Measurements from ENCODE around the gene ELN. TPM values are rescaled to one million over a fixed set of nuclear protein-coding genes. Genes with fewer than 3 reads are reported as not detected.

ELN gene
- polyA plus RNA-seq, 4 donors: 1.3 to 87.5 (median 13.2) TPM

GRCh38 chr7:74063223-74063641 is 35.3 kb downstream of the ELN start:
- no peak for FAIRE-seq
- Histone ChIP-seq H3K27ac (ENCODE audit: low read depth in 1 of 3, low read length in 2 of 3) (no peak overlapping the region), H3K27me3 (ENCODE audit: control insufficient read depth in 3 of 3, insufficient read depth in 3 of 3, low read length in 3 of 3) (no peaks in the 10 kb centered on the region), H3K36me3 (ENCODE audit: control insufficient read depth in 3 of 3, insufficient read depth in 2 of 3, low read depth in 1 of 3, low read length in 3 of 3) (peaks cover 0 to 32% (median 0%) of the 10 kb centered on the region in 3 donors), H3K9me3 (ENCODE audit: control insufficient read depth in 2 of 2, insufficient read depth in 1 of 2, low read depth in 1 of 2, low read length in 1 of 2) (no peaks in the 10 kb centered on the region), H3K4me3 (ENCODE audit: low read depth in 1 of 3, low read length in 3 of 3) (no peak overlapping the region), H3K4me1 (ENCODE audit: control insufficient read depth in 3 of 3, insufficient read depth in 2 of 3, low read depth in 1 of 3, low read length in 2 of 3) (peaks cover 0 to 10% (median 5%) of the 10 kb centered on the region in 3 donors)
- 91 to 95% (median 91%) methylated on average over 14 of the region's 14 CpGs for WGBS, 3 donors
- no peak for DNase-seq

- Histone ChIP-seq H3K9me3 (ENCODE audit: control insufficient read depth in 2 of 2, insufficient read depth in 1 of 2, low read depth in 1 of 2, low read length in 1 of 2) (no peaks in the 10 kb centered on the region), H3K27ac (ENCODE audit: low read depth in 1 of 3, low read length in 2 of 3) (no peak overlapping the region), H3K27me3 (ENCODE audit: control insufficient read depth in 3 of 3, insufficient read depth in 3 of 3, low read length in 3 of 3) (no peaks in the 10 kb centered on the region), H3K4me3 (ENCODE audit: low read depth in 1 of 3, low read length in 3 of 3) (no peak overlapping the region), H3K36me3 (ENCODE audit: control insufficient read depth in 3 of 3, insufficient read depth in 2 of 3, low read depth in 1 of 3, low read length in 3 of 3) (peaks cover 0 to 30% (median 0%) of the 10 kb centered on the region in 3 donors), H3K4me1 (ENCODE audit: control insufficient read depth in 3 of 3, insufficient read depth in 2 of 3, low read depth in 1 of 3, low read length in 2 of 3) (peaks cover 0 to 10% (median 5%) of the 10 kb centered on the region in 3 donors)
- FAIRE-seq (no peak), DNase-seq (no peak)
- 91 to 94% (median 93%) methylated on average over 12 of the region's 12 CpGs for WGBS, 3 donors
Observed at GRCh38 chr7:74063646-74064045, 35.7 kb downstream of the ELN start.

- WGBS, 3 donors: 87 to 91% (median 87%) methylated on average over 4 of the region's 4 CpGs
- peaks cover 0 to 27% (median 0%) of the 10 kb centered on the region in 3 donors for H3K36me3 ChIP-seq (ENCODE audit: control insufficient read depth in 3 of 3, insufficient read depth in 2 of 3, low read depth in 1 of 3, low read length in 3 of 3)
- H3K4me1 ChIP-seq (ENCODE audit: control insufficient read depth in 3 of 3, insufficient read depth in 2 of 3, low read depth in 1 of 3, low read length in 2 of 3): peaks cover 0 to 7% (median 5%) of the 10 kb centered on the region in 3 donors
- no peaks in the 10 kb centered on the region for H3K27me3 ChIP-seq (ENCODE audit: control insufficient read depth in 3 of 3, insufficient read depth in 3 of 3, low read length in 3 of 3)
- FAIRE-seq (no peak), DNase-seq (no peak)
- H3K4me3 ChIP-seq (ENCODE audit: low read depth in 1 of 3, low read length in 3 of 3): no peak overlapping the region
- no peak overlapping the region for H3K27ac ChIP-seq (ENCODE audit: low read depth in 1 of 3, low read length in 2 of 3)
- H3K9me3 ChIP-seq (ENCODE audit: control insufficient read depth in 2 of 2, insufficient read depth in 1 of 2, low read depth in 1 of 2, low read length in 1 of 2): no peaks in the 10 kb centered on the region
Observed at GRCh38 chr7:74064696-74065095, 36.7 kb downstream of the ELN start.

DNA sequence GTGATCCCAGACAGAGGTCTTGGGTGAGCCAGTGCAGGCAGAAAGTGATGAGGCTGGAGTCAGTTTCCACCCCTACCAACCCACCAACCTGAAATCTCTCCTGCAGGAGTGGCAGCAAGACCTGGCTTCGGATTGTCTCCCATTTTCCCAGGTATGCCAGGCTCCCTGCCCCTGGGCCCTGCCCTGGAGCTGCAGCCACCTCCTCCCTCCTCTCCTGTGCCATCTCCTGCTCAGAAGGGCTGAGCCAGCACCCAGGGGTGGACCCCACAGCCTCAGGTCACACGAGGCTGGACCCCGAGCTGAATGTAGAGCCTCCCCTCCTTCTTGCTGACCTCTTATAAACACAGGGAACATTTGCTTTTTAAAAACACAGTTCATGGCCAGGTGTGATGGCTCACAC is 38.7 kb downstream of the ELN start:
- Histone ChIP-seq H3K4me3 (ENCODE audit: low read depth in 1 of 3, low read length in 3 of 3) (no peak overlapping the region), H3K27me3 (ENCODE audit: control insufficient read depth in 3 of 3, insufficient read depth in 3 of 3, low read length in 3 of 3) (no peaks in the 10 kb centered on the region), H3K9me3 (ENCODE audit: control insufficient read depth in 2 of 2, insufficient read depth in 1 of 2, low read depth in 1 of 2, low read length in 1 of 2) (no peaks in the 10 kb centered on the region), H3K36me3 (ENCODE audit: control insufficient read depth in 3 of 3, insufficient read depth in 2 of 3, low read depth in 1 of 3, low read length in 3 of 3) (peaks cover 0 to 17% (median 0%) of the 10 kb centered on the region in 3 donors), H3K27ac (ENCODE audit: low read depth in 1 of 3, low read length in 2 of 3) (no peak overlapping the region), H3K4me1 (ENCODE audit: control insufficient read depth in 3 of 3, insufficient read depth in 2 of 3, low read depth in 1 of 3, low read length in 2 of 3) (peaks cover 0 to 5% (median 3%) of the 10 kb centered on the region in 3 donors)
- FAIRE-seq (no peak), DNase-seq (no peak)
- WGBS, 3 donors: 79 to 92% (median 84%) methylated on average over 3 of the region's 3 CpGs

GRCh38 chr7:74068378-74069085 is 40.6 kb downstream of the ELN start:
- no peak overlapping the region for H3K27ac ChIP-seq (ENCODE audit: low read depth in 1 of 3, low read length in 2 of 3)
- no peaks in the 10 kb centered on the region for H3K9me3 ChIP-seq (ENCODE audit: control insufficient read depth in 2 of 2, insufficient read depth in 1 of 2, low read depth in 1 of 2, low read length in 1 of 2)
- no peak overlapping the region for H3K4me3 ChIP-seq (ENCODE audit: low read depth in 1 of 3, low read length in 3 of 3)
- DNase-seq (no peak), FAIRE-seq (no peak)
- 82 to 84% (median 84%) methylated on average over 19 to 20 of the region's 20 CpGs for WGBS, 3 donors
- H3K36me3 ChIP-seq (ENCODE audit: control insufficient read depth in 3 of 3, insufficient read depth in 2 of 3, low read depth in 1 of 3, low read length in 3 of 3): peaks cover 0 to 9% (median 0%) of the 10 kb centered on the region in 3 donors
- H3K27me3 ChIP-seq (ENCODE audit: control insufficient read depth in 3 of 3, insufficient read depth in 3 of 3, low read length in 3 of 3): no peaks in the 10 kb centered on the region
- no peaks in the 10 kb centered on the region for H3K4me1 ChIP-seq (ENCODE audit: control insufficient read depth in 3 of 3, insufficient read depth in 2 of 3, low read depth in 1 of 3, low read length in 2 of 3)

DNA sequence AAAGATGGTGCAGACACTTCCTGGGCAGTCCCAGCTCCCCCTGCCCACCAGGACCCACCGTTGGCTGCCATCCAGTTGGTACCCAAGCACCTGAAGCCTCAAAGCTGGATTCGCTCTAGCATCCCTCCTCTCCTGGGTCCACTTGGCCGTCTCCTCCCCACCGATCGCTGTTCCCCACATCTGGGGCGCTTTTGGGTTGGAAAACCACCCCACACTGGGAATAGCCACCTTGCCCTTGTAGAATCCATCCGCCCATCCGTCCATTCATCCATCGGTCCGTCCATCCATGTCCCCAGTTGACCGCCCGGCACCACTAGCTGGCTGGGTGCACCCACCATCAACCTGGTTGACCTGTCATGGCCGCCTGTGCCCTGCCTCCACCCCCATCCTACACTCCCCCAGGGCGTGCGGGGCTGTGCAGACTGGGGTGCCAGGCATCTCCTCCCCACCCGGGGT is 41.1 kb downstream of the ELN start:
- no peaks in the 10 kb centered on the region for H3K4me1 ChIP-seq (ENCODE audit: control insufficient read depth in 3 of 3, insufficient read depth in 2 of 3, low read depth in 1 of 3, low read length in 2 of 3)
- no peaks in the 10 kb centered on the region for H3K27me3 ChIP-seq (ENCODE audit: control insufficient read depth in 3 of 3, insufficient read depth in 3 of 3, low read length in 3 of 3)
- H3K9me3 ChIP-seq (ENCODE audit: control insufficient read depth in 2 of 2, insufficient read depth in 1 of 2, low read depth in 1 of 2, low read length in 1 of 2): no peaks in the 10 kb centered on the region
- FAIRE-seq (no peak), DNase-seq (no peak)
- no peak overlapping the region for H3K4me3 ChIP-seq (ENCODE audit: low read depth in 1 of 3, low read length in 3 of 3)
- H3K27ac ChIP-seq (ENCODE audit: low read depth in 1 of 3, low read length in 2 of 3): no peak overlapping the region
- WGBS, 3 donors: 86 to 90% (median 88%) methylated on average over 14 to 16 of the region's 16 CpGs
- peaks cover 0 to 7% (median 0%) of the 10 kb centered on the region in 3 donors for H3K36me3 ChIP-seq (ENCODE audit: control insufficient read depth in 3 of 3, insufficient read depth in 2 of 3, low read depth in 1 of 3, low read length in 3 of 3)

- no peak for FAIRE-seq
Observed at GRCh38 chr7:74069790-74070618, 42.0 kb downstream of the ELN start.

GRCh38 chr7:74070619-74070921 is 42.6 kb downstream of the ELN start:
- DNase-seq (no peak), FAIRE-seq (no peak)
- H3K27me3 ChIP-seq (ENCODE audit: control insufficient read depth in 3 of 3, insufficient read depth in 3 of 3, low read length in 3 of 3): no peaks in the 10 kb centered on the region

More at GRCh38 chr7:74069790-74070618, 42.0 kb downstream of the ELN start:
- WGBS, 3 donors: 72 to 76% (median 76%) methylated on average over 10 to 11 of the region's 11 CpGs
- H3K4me3 ChIP-seq (ENCODE audit: low read depth in 1 of 3, low read length in 3 of 3): no peak overlapping the region
- DNase-seq: no peak
- peaks cover 0 to 7% (median 0%) of the 10 kb centered on the region in 3 donors for H3K36me3 ChIP-seq (ENCODE audit: control insufficient read depth in 3 of 3, insufficient read depth in 2 of 3, low read depth in 1 of 3, low read length in 3 of 3)
- no peaks in the 10 kb centered on the region for H3K4me1 ChIP-seq (ENCODE audit: control insufficient read depth in 3 of 3, insufficient read depth in 2 of 3, low read depth in 1 of 3, low read length in 2 of 3)
- H3K27me3 ChIP-seq (ENCODE audit: control insufficient read depth in 3 of 3, insufficient read depth in 3 of 3, low read length in 3 of 3): no peaks in the 10 kb centered on the region
- H3K27ac ChIP-seq (ENCODE audit: low read depth in 1 of 3, low read length in 2 of 3): no peak overlapping the region
- H3K9me3 ChIP-seq (ENCODE audit: control insufficient read depth in 2 of 2, insufficient read depth in 1 of 2, low read depth in 1 of 2, low read length in 1 of 2): no peaks in the 10 kb centered on the region

More at GRCh38 chr7:74070619-74070921, 42.6 kb downstream of the ELN start:
- Histone ChIP-seq H3K4me3 (ENCODE audit: low read depth in 1 of 3, low read length in 3 of 3) (no peak overlapping the region), H3K36me3 (ENCODE audit: control insufficient read depth in 3 of 3, insufficient read depth in 2 of 3, low read depth in 1 of 3, low read length in 3 of 3) (peaks cover 0 to 7% (median 0%) of the 10 kb centered on the region in 3 donors), H3K9me3 (ENCODE audit: control insufficient read depth in 2 of 2, insufficient read depth in 1 of 2, low read depth in 1 of 2, low read length in 1 of 2) (no peaks in the 10 kb centered on the region), H3K27ac (ENCODE audit: low read depth in 1 of 3, low read length in 2 of 3) (no peak overlapping the region), H3K4me1 (ENCODE audit: control insufficient read depth in 3 of 3, insufficient read depth in 2 of 3, low read depth in 1 of 3, low read length in 2 of 3) (no peaks in the 10 kb centered on the region)
- 67 to 79% (median 70%) methylated on average over 6 of the region's 6 CpGs for WGBS, 3 donors
